GM19468 (cell line): ENCODE data around the gene GPR26.
"Not testable (repeated sequence)": the region's sequence is repeated elsewhere in the genome, so short reads cannot be mapped to it uniquely, and the experiment has no call there.

ENCODE experiments used
- ATAC-seq: cut with Tn5 transposase; IDR thresholded peaks from one replicate; pipeline ENCODE4 v1.9.1; 2021; ENCODE audit warnings: mild to moderate bottlenecking, moderate library complexity, moderate number of reproducible peaks; ENCODE audit not compliant: unreplicated experiment; ENCODE audit errors: extremely low read depth

The GPR26 gene

GRCh38 chr10:123704076-123704475 is 37.9 kb downstream of the GPR26 start:
- no peak for ATAC-seq

- ATAC-seq: no peak
Observed at GRCh38 chr10:123704812-123705211, 38.7 kb downstream of the GPR26 start.

GRCh38 chr10:123706236-123706635 is 40.1 kb downstream of the GPR26 start:
- ATAC-seq: no peak

GRCh38 chr10:123715546-123715945 is 49.4 kb downstream of the GPR26 start:
- no peak for ATAC-seq

- ATAC-seq: no peak
Observed at GRCh38 chr10:123717336-123717735, 51.2 kb downstream of the GPR26 start.

GRCh38 chr10:123718544-123719060 is 52.4 kb downstream of the GPR26 start:
- no peak for ATAC-seq

GRCh38 chr10:123720536-123720935 is 54.4 kb downstream of the GPR26 start:
- no peak for ATAC-seq

- ATAC-seq: no peak
Observed at GRCh38 chr10:123721441-123722049, 55.4 kb downstream of the GPR26 start.

- ATAC-seq: no peak
Observed at GRCh38 chr10:123722351-123722750, 56.2 kb downstream of the GPR26 start.

GRCh38 chr10:123724747-123725146 is 58.6 kb downstream of the GPR26 start:
- ATAC-seq: no peak

- ATAC-seq: no peak
Observed at GRCh38 chr10:123726381-123726780, 60.2 kb downstream of the GPR26 start.

GRCh38 chr10:123726836-123727235 is 60.7 kb downstream of the GPR26 start:
- no peak for ATAC-seq

GRCh38 chr10:123729523-123729922 is 63.4 kb downstream of the GPR26 start:
- no peak for ATAC-seq

- ATAC-seq: not testable (repeated sequence)
Observed at GRCh38 chr10:123736917-123737316, 70.8 kb downstream of the GPR26 start.

- ATAC-seq: no peak
Observed at GRCh38 chr10:123741146-123741545, 75.0 kb downstream of the GPR26 start.

- no peak for ATAC-seq
Observed at GRCh38 chr10:123741711-123742110, 75.6 kb downstream of the GPR26 start.

- ATAC-seq: no peak
Observed at GRCh38 chr10:123742751-123743440, 76.7 kb downstream of the GPR26 start.

- ATAC-seq: no peak
Observed at GRCh38 chr10:123743441-123744223, 77.5 kb downstream of the GPR26 start.

GRCh38 chr10:123744224-123744536 is 78.0 kb downstream of the GPR26 start:
- ATAC-seq: no peak
